Anterior cingulate cortex (tissue), 58 donors: Measurements from ENCODE around the gene ITSN1.
"Not testable (repeated sequence)": the region's sequence is repeated elsewhere in the genome, so short reads cannot be mapped to it uniquely, and the experiment has no call there.

Experiments
- DNase-seq, 58 donors: peaks; one replicate each; lab custom pipeline; 2025; lab: John Stamatoyannopoulos, UW

ITSN1 gene

GRCh38 chr21:33852485-33852884 lies 210.2 kb downstream of the ITSN1 start:
- no peak for DNase-seq

- DNase-seq: no peak
These were observed 212.3 kb downstream of the ITSN1 start for GRCh38 chr21:33854604-33855003.

- no peak for DNase-seq
These were observed 212.9 kb downstream of the ITSN1 start for GRCh38 chr21:33855190-33855589.

DNA sequence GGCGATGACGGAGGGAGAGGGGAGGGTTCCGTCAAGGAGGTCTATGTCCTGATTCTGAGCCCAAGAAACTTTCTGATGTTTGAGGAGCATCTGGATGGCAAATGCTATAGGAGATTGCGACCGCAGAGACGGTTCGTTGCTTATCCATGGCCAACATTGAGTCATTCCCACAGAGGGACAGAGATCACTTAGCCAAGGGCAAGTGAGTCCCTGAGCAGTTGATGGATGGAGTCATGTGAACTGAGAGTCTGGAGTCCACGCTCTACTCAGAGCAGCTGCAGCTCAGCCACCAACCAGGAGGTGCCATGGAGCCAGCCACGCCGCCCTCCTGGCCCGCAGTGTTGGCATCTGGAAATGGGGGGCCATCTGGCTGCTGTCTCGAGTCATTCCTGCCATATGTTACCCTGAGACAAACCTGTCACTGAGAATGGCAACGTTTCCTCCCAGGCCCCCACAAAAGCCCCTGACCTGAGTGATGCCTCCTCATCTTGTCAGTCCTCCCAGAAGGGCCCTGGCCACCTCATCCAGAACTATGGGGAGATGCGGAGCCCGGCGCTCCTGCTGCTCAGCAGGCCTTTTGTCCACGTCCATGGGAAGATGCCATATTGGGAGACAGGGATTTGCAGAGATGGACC lies 214.7 kb downstream of the ITSN1 start:
- no peak for DNase-seq

- DNase-seq: no peak
These were observed 215.8 kb downstream of the ITSN1 start for GRCh38 chr21:33857846-33858666.

DNA sequence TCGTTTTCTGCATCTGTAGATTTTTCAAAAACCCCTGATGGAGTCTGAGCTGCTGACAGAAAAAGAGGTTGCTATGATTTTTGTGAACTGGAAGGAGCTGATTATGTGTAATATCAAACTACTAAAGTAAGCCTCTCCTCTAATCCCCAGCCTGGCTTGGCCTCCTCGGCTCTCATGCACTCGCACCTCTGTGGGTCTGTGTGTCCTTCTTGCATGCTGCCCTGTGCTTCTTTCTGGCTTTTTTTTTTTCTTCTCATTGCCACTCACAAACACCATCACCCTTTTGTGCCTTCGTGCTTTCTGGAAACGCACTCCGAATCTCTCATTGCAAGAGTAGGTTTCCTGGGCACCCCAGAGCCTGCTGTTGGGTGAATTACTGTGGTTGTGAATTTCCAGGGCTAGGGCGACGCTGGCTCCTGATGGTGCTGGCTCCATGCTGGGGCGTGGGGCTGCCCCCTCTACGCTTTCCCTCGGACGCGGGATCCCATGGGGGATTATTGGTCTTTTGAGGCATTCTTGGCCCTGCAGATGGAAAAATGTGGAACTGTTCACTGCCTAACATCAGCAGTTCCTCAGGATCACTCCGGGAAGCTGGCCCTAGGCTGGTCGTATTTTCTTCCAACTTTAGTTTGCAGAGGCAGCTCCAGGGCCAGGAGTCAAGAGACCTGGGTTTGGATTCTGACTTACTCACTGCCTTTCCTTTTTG lies 216.5 kb downstream of the ITSN1 start:
- peak in 2 of 58 donors; percentile 8 to 14 for DNase-seq

- no peak for DNase-seq
These were observed 217.2 kb downstream of the ITSN1 start for GRCh38 chr21:33859373-33860102.

GRCh38 chr21:33860332-33860879 lies 218.1 kb downstream of the ITSN1 start:
- DNase-seq: no peak

DNA sequence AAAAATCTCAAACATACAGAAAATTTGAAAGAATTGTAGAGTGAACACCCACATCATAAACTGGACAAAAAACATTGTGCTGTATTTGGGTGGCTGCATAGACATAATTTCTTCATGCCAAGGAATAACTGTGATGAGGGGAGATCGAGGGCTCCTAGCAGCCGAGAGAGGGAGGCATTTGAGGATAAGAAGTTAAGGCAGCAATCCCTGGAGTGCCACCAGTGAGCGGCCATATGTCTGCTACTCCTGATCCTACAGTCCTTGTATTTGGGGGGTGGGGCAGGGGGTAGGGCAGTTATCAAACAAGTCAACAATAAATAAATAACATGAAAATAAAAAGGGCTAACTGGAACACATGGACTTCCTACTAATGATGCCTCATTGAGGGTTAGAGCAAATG lies 218.8 kb downstream of the ITSN1 start:
- no peak for DNase-seq

GRCh38 chr21:33863191-33863590 lies 220.9 kb downstream of the ITSN1 start:
- not testable (repeated sequence) for DNase-seq

- no peak for DNase-seq
These were observed 221.8 kb downstream of the ITSN1 start for GRCh38 chr21:33864150-33864549.

DNA sequence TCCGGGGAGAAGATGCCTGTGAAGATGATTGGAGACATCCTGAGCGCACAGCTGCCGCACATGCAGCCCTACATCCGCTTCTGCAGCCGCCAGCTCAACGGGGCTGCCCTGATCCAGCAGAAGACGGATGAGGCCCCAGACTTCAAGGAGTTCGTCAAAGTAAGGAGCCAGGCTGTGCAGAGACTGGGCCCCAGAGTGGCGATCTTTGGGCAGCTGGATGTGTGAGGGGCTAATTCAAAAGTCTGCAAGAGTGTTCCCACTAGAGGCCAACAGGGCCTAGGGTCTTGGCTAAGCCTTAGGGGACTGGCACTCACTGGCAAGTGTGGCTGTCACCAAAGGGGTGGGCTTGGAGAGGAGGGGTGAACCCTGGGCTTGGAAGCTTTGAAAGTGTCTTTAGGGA lies 222.9 kb downstream of the ITSN1 start:
- no peak for DNase-seq

DNA sequence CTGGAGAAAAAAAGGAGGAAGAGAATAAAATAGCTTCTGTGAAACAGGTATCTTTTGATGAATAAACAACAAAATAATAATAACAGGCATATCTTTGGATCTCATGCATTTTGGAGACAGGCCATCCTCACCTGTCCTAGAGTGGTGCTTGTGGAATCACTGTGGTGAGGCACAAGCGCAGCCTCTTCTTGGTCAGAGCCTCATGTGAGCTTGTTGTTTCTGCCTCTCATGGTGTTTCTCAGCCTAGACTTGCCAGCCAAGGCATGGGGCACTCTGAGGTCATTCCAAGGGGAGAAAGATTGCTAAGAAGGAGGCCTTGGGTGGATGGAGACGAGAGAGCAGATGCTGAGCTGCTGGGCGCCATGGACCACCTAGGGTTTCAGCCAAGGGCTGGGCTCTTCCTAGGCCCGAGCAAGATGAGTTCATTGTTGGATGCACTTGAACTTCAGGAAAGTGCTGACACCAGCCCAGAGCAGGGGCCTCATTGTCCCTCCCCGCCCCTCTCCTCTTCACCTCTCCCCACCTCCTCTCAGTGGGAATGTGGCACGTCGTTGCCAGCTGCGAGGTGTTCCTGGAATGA lies 223.8 kb downstream of the ITSN1 start:
- no peak for DNase-seq

DNA sequence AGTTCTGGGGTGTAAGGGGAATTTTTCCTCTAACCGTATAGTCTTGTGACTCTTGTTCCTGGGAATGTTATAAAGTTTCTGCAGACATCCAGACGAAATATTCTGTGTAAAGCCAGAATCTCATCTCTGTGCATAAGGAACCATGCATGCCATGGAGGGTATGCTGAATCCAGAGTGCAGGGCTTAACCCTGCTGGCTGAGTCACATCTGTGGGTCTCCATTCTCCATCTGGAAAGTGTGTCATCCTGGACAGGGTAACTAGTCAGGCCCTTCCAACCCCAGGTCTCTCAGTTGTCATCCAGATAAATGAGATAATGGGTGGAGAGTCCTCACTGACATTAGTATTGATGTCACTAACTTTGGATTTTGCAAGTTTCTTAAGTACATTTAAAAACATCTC lies 224.5 kb downstream of the ITSN1 start:
- no peak for DNase-seq

- DNase-seq: not testable (repeated sequence)
These were observed 225.6 kb downstream of the ITSN1 start for GRCh38 chr21:33867868-33868267.

DNA sequence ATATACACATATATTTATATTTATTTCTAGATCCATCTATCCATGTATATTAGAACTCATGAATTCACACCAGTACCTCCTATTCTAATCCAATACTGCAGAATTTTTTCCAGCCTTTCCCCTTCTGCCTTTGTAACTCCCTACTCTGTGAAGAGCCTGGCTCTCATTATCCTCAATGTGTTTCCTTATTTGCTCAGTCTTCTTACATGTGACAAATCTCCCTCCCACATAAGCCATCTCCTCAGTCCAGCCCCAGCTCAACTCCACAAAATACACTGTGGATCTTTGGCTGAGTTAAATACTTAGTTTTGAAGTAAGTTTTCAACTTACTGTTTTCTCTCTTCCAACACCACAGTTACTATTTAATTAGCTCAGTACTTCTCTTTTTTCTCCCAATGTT lies 227.6 kb downstream of the ITSN1 start:
- peak in 3 of 58 donors; percentile 4 to 43 (median 10) for DNase-seq

- DNase-seq: no peak
These were observed 228.5 kb downstream of the ITSN1 start for GRCh38 chr21:33870768-33871167.

DNA sequence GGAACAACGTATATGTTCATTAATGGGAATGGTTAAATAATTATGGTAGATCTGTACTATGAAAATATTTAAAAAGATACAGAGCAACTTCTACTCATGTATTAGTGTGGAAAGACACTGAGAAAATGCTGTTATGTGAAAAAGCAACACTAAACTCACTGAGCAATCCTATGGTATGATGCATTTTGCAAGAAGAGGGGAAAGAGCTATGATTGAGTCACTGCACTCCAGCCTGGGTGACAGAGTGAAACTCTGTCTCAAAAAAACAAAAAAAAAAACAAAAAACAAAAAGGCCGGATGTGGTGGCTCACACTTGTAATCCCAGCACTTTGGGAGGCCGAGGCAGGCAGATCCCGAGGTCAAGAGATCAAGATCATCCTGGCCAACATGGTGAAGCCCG lies 228.9 kb downstream of the ITSN1 start:
- DNase-seq: no peak

- DNase-seq: no peak
These were observed 230.7 kb downstream of the ITSN1 start for GRCh38 chr21:33872881-33873515.

DNA sequence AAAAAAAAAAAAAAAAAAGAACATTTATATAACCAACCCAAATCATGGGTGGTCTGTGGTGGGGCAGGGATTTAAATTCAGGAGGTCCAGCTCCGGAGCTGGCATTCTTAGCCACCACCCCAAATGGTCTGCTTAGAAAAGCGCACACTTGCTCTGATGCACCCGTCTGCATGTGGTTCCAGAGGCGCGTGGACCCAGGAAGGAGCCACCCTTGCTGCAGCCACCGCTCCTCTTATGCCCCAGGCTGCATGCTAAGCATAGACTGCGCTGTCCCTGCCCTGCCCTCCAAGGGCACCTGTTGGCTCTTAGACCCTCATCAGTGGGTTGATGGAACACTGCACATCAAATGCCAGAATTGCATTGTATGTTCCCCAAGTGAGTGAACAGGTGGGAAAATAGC lies 231.9 kb downstream of the ITSN1 start:
- no peak for DNase-seq
